Sigmoid colon (tissue), 4 donors: ENCODE data around the gene C5AR1.

ENCODE experiments used
- EP300 ChIP-seq, 4 donors: sonication (generic); formaldehyde crosslinking; IDR thresholded peaks; one replicate each; pipeline ENCODE4 v1.6.1; 2017; ENCODE audit warnings: antibody characterized with exemption in 4 of 4
- POLR2A ChIP-seq, 2 donors: fragments of 450-650 bp; IDR thresholded peaks; one replicate each; pipeline ENCODE4 v1.6.1; 2016; ENCODE audit warnings: antibody characterized with exemption in 2 of 2, mild to moderate bottlenecking in 2 of 2, moderate library complexity in 2 of 2
- POLR2AphosphoS5 ChIP-seq, 4 donors: sonication (generic); formaldehyde crosslinking; IDR thresholded peaks; one replicate each; pipeline ENCODE4 v1.6.1; 2017; ENCODE audit warnings: antibody characterized with exemption in 4 of 4
- TF ChIP-seq, protein P1 (sequence below), 4 experiments: fragments of 450-650 bp in 3 of 4; fragments of 200-600 bp in 1 of 4; IDR thresholded peaks; one replicate each; pipeline ENCODE4 v1.5.1; 2016 to 2019; ENCODE audit warnings: antibody characterized with exemption in 4 of 4, mild to moderate bottlenecking in 3 of 4, moderate library complexity in 2 of 4

DNA sequence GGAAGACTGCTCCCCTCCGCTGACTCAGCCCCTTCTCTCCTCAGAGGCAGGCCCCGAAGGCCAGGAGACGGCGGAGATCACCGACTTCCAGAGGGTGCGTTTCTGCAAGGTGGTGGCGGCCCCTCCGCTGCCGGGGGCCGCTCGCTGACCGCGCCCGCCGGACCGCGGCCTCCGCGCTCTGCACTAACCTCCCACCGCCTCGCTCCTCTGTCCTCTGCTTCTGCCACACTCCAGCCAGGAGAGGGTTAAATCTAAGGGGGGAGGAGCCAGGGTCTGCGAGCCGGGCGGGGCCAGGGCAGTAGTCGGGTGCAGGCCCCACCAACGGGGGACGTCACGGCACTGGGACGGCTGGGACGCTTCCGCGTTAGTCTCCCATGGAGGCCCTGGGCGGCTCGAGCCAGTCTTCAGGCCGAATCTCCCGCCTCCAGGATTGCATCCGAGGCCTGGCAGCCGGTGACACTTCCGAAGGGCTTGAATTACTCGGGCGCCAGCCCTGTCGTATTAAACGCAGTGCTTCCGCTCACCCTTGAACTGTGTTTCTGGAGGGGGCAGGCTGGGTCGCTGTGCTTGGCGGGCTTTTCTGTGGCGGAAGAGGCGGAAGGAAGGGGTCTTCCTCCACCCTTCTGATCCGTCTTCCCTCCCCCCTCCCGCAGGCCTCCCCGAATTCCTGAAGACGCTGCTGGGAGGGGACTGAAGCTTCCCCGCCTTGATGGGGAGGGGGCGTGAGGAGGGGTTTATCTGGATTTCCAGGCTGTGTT, 36.2 kb upstream of the C5AR1 start:
- TF ChIP-seq POLR2AphosphoS5 (IDR thresholded peaks at IDR 0.05) (peak; percentile 95 to 97 (median 97)), EP300 (IDR thresholded peaks at IDR 0.05) (no peak), POLR2A (IDR thresholded peaks at IDR 0.05) (peak; percentile 78 to 82)
- TF ChIP-seq, protein P1, sequence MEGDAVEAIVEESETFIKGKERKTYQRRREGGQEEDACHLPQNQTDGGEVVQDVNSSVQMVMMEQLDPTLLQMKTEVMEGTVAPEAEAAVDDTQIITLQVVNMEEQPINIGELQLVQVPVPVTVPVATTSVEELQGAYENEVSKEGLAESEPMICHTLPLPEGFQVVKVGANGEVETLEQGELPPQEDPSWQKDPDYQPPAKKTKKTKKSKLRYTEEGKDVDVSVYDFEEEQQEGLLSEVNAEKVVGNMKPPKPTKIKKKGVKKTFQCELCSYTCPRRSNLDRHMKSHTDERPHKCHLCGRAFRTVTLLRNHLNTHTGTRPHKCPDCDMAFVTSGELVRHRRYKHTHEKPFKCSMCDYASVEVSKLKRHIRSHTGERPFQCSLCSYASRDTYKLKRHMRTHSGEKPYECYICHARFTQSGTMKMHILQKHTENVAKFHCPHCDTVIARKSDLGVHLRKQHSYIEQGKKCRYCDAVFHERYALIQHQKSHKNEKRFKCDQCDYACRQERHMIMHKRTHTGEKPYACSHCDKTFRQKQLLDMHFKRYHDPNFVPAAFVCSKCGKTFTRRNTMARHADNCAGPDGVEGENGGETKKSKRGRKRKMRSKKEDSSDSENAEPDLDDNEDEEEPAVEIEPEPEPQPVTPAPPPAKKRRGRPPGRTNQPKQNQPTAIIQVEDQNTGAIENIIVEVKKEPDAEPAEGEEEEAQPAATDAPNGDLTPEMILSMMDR (IDR thresholded peaks at IDR 0.05) = no peak
